Measurements from ENCODE around the gene NELL1. TPM values are rescaled to one million over a fixed set of nuclear protein-coding genes. Genes with fewer than 3 reads are reported as not detected.

Gene NELL1
- polyA plus RNA-seq, 2 of the 4 experiments (the other 2 are of a cell fraction): not detected

- Histone ChIP-seq H3K4me3 (no peak overlapping the region), H3K9me3 (no peaks in the 10 kb centered on the region), H3K27ac (no peak overlapping the region), H3K4me1 (no peaks in the 10 kb centered on the region), H3K4me2 (no peak overlapping the region)
- 0% methylated on average over 1 of the region's 1 CpG for WGBS (ENCODE audit: missing lambda C conversion rate)
- no peak for ATAC-seq
- FAIRE-seq: no peak
- CTCF ChIA-PET: no interaction called here
- TF ChIP-seq HOXB5 (CRISPR knock-in tag; IDR thresholded peaks at IDR 0.05): no peak
- no peak for TF ChIP-seq ATOH8 (CRISPR knock-in tag; IDR thresholded peaks at IDR 0.05; ENCODE audit: low read depth)
- TF ChIP-seq CHD2 (IDR thresholded peaks at IDR 0.05; ENCODE audit: low read length, partially characterized antibody): no peak
- no peak for TF ChIP-seq MAFK (IDR thresholded peaks at IDR 0.05; ENCODE audit: partially characterized antibody)
- no peak for TF ChIP-seq SMC3 (IDR thresholded peaks at IDR 0.05)
- no peak for TF ChIP-seq MAZ (IDR thresholded peaks at IDR 0.05; ENCODE audit: borderline replicate concordance, low read depth, low read length)
- TF ChIP-seq CBX8 (IDR thresholded peaks at IDR 0.05): no peak
- TF ChIP-seq ELK1 (IDR thresholded peaks at IDR 0.05; ENCODE audit: low read depth, low read length): no peak
- TF ChIP-seq E2F6 (IDR thresholded peaks at IDR 0.05; ENCODE audit: borderline replicate concordance, low read depth): no peak
- TF ChIP-seq CHD4 (IDR thresholded peaks at IDR 0.05; ENCODE audit: borderline replicate concordance): no peak
- TF ChIP-seq MAX (IDR thresholded peaks at IDR 0.05): no peak
- no peak for TF ChIP-seq CBX2 (IDR thresholded peaks at IDR 0.05; ENCODE audit: borderline replicate concordance, low read depth)
- no peak for TF ChIP-seq REST (IDR thresholded peaks at IDR 0.05)
- TF ChIP-seq ZFP36 (IDR thresholded peaks at IDR 0.05; ENCODE audit: borderline replicate concordance, partially characterized antibody): no peak
- TF ChIP-seq ZNF302 (CRISPR knock-in tag; IDR thresholded peaks at IDR 0.05): no peak
- no peak for TF ChIP-seq NPAS2 (CRISPR knock-in tag; IDR thresholded peaks at IDR 0.05; ENCODE audit: borderline replicate concordance)
- TF ChIP-seq HOXA7 (CRISPR knock-in tag; IDR thresholded peaks at IDR 0.05): no peak
- POLR2A ChIA-PET: no interaction called here
- DNase-seq (ENCODE audit: low read depth in 1 of 2, low spot score in 1 of 2): no peak
Measured at GRCh38 chr11:21316591-21316990, 647.2 kb downstream of the NELL1 start.

GRCh38 chr11:21321072-21321471 is 651.7 kb downstream of the NELL1 start:
- ChIA-PET POLR2A (no interaction called here), CTCF (no interaction called here)
- no peak for DNase-seq (ENCODE audit: low read depth in 1 of 2, low spot score in 1 of 2)
- WGBS (ENCODE audit: missing lambda C conversion rate): 32% methylated on average over 2 of the region's 2 CpGs
- Histone ChIP-seq H3K27ac (no peak overlapping the region), H3K4me2 (no peak overlapping the region), H3K4me1 (no peaks in the 10 kb centered on the region), H3K4me3 (no peak overlapping the region), H3K9me3 (no peaks in the 10 kb centered on the region)
- no peak for FAIRE-seq
- ATAC-seq: no peak
- TF ChIP-seq ESRRA (IDR thresholded peaks at IDR 0.05; ENCODE audit: borderline replicate concordance, low read length) (no peak), SREBF2 (IDR thresholded peaks at IDR 0.05) (no peak), CTCF (IDR thresholded peaks at IDR 0.05) (no peak), RNF2 (IDR thresholded peaks at IDR 0.05; ENCODE audit: borderline replicate concordance, low read depth) (no peak), BCL3 (IDR thresholded peaks at IDR 0.05) (no peak), FOSL2 (IDR thresholded peaks at IDR 0.05) (no peak), FOSL2 (CRISPR knock-in tag; IDR thresholded peaks at IDR 0.05) (no peak), ZSCAN20 (CRISPR knock-in tag; IDR thresholded peaks at IDR 0.05) (no peak), RARB (CRISPR knock-in tag; IDR thresholded peaks at IDR 0.05) (no peak)

Data from A549 (cell line).